Uterus (tissue), 4 donors: Measurements from ENCODE around the gene RBM38. TPM values are rescaled to one million over a fixed set of nuclear protein-coding genes. Genes with fewer than 3 reads are reported as not detected.
A peak's percentile ranks its signal among the peaks of the same experiment; 100 is the strongest.

ENCODE experiments used
- DNase-seq, 2 donors: peaks; one replicate each; pipeline ENCODE4 v3.0.0-alpha.2; 2019 to 2020
- H3K27ac ChIP-seq, 2 donors: fragments of 200-600 bp; sonication (generic); 1 replicate in 1 of 2; 2 replicates in 1 of 2; pipeline ENCODE4 v1.5.1; 2016 to 2018
- H3K27me3 ChIP-seq, 2 donors: fragments of 200-600 bp; sonication (generic); one replicate each; pipeline ENCODE4 v1.5.1; 2018 to 2019; ENCODE audit warnings: control low read depth in 1 of 2
- H3K36me3 ChIP-seq, 2 donors: fragments of 200-600 bp; sonication (generic); one replicate each; pipeline ENCODE4 v1.5.1; 2019; ENCODE audit warnings: control low read depth in 1 of 2
- H3K4me1 ChIP-seq, 2 donors: fragments of 200-600 bp; sonication (generic); one replicate each; pipeline ENCODE4 v1.5.1; 2018 to 2019; ENCODE audit warnings: control low read depth in 1 of 2
- H3K4me3 ChIP-seq, 2 donors: fragments of 200-600 bp; sonication (generic); 1 replicate in 1 of 2; 2 replicates in 1 of 2; pipeline ENCODE4 v1.5.1; 2018 to 2019; ENCODE audit warnings: mild to moderate bottlenecking in 1 of 2
- H3K9me3 ChIP-seq, 2 donors: fragments of 200-600 bp; sonication (generic); one replicate each; pipeline ENCODE4 v1.5.1; 2019; ENCODE audit warnings: control low read depth in 1 of 2
- CTCF ChIP-seq, 4 experiments: fragments of 200-600 bp in 2 of 4; fragments of 450-650 bp in 2 of 4; sonication (generic) in 2 of 4; IDR thresholded peaks; one replicate each; pipeline ENCODE4 v1.5.1; 2016 to 2019; ENCODE audit warnings: antibody characterized with exemption in 4 of 4, mild to moderate bottlenecking in 2 of 4, moderate library complexity in 1 of 4
- POLR2A ChIP-seq, 2 donors: fragments of 450-650 bp; IDR thresholded peaks; one replicate each; pipeline ENCODE4 v1.6.1; 2016; ENCODE audit warnings: antibody characterized with exemption in 2 of 2, mild to moderate bottlenecking in 1 of 2, moderate library complexity in 1 of 2
- intact Hi-C: fragments of 100-400 bp; cut with DNase I; formaldehyde crosslinking; loops from one replicate; pipeline ENCODE4 v1.15.1; 2023; ENCODE audit warnings: low total_unique reads
- total RNA-seq, 4 donors: library from RNA; depleted of rRNA in 3 of 4; stranded (reverse); fragments of >200 nt in 3 of 4; gene quantifications; one replicate each; pipeline versions ENCODE4 v1.1.0 to v1.2.4, GENCODE V29; 2014 to 2023
- donor health status: DM: yes; HTN: yes; CAD: no.

Gene RBM38
- total RNA-seq, 4 donors from 2014 or later: 1.2 to 48.6 (median 8.8) TPM

- Histone ChIP-seq H3K4me1 (peaks cover 0 to 37% of the 10 kb centered on the region in 2 donors), H3K27ac (peak overlapping the region; percentile 78 to 83), H3K4me3 (peak overlapping the region in 1 of 2 donors; percentile 4), H3K27me3 (no peaks in the 10 kb centered on the region), H3K36me3 (no peaks in the 10 kb centered on the region), H3K9me3 (no peaks in the 10 kb centered on the region)
- no peak for DNase-seq
- TF ChIP-seq POLR2A (IDR thresholded peaks at IDR 0.05): no peak
- TF ChIP-seq CTCF (IDR thresholded peaks at IDR 0.05): no peak
- intact Hi-C loops: loop anchor here (5.0 kb wide), 1 partner anchor 93 kb away; no protein-coding TSS in a partner anchor
Measured at GRCh38 chr20:57398901-57399535, 7.8 kb downstream of the RBM38 start.

GRCh38 chr20:57399587-57400155, 8.5 kb downstream of the RBM38 start:
- no peaks in the 10 kb centered on the region for H3K9me3 ChIP-seq
- no peaks in the 10 kb centered on the region for H3K27me3 ChIP-seq
- no peak for DNase-seq
- H3K27ac ChIP-seq: peak overlapping the region; percentile 78 to 83
- H3K4me3 ChIP-seq: no peak overlapping the region
- peaks cover 0 to 32% of the 10 kb centered on the region in 2 donors for H3K4me1 ChIP-seq
- TF ChIP-seq CTCF (IDR thresholded peaks at IDR 0.05): no peak
- TF ChIP-seq POLR2A (IDR thresholded peaks at IDR 0.05): no peak
- H3K36me3 ChIP-seq: no peaks in the 10 kb centered on the region
- intact Hi-C loops: loop anchor here (5.0 kb wide), 1 partner anchor 93 kb away; no protein-coding TSS in a partner anchor

- H3K36me3 ChIP-seq: no peaks in the 10 kb centered on the region
- peaks cover 0 to 27% of the 10 kb centered on the region in 2 donors for H3K4me1 ChIP-seq
- no peaks in the 10 kb centered on the region for H3K9me3 ChIP-seq
- no peak for DNase-seq
- no peaks in the 10 kb centered on the region for H3K27me3 ChIP-seq
- intact Hi-C loops: no loop called here
- peak in 2 of 4 experiments; percentile 12 to 19 for TF ChIP-seq CTCF (IDR thresholded peaks at IDR 0.05)
- no peak for TF ChIP-seq POLR2A (IDR thresholded peaks at IDR 0.05)
- H3K27ac ChIP-seq: peak overlapping the region; percentile 78 to 83
- no peak overlapping the region for H3K4me3 ChIP-seq
Measured at GRCh38 chr20:57400231-57400701, 9.1 kb downstream of the RBM38 start.

GRCh38 chr20:57400821-57401564, 9.8 kb downstream of the RBM38 start:
- no peaks in the 10 kb centered on the region for H3K27me3 ChIP-seq
- H3K36me3 ChIP-seq: no peaks in the 10 kb centered on the region
- H3K27ac ChIP-seq: peak overlapping the region in 1 of 2 donors; percentile 7
- TF ChIP-seq CTCF (IDR thresholded peaks at IDR 0.05) (no peak), POLR2A (IDR thresholded peaks at IDR 0.05) (no peak)
- H3K9me3 ChIP-seq: no peaks in the 10 kb centered on the region
- no peak overlapping the region for H3K4me3 ChIP-seq
- intact Hi-C loops: no loop called here
- H3K4me1 ChIP-seq: peaks cover 0 to 27% of the 10 kb centered on the region in 2 donors
- no peak for DNase-seq

GRCh38 chr20:57401565-57401918, 10.3 kb downstream of the RBM38 start:
- Histone ChIP-seq H3K4me3 (no peak overlapping the region), H3K4me1 (peaks cover 0 to 27% of the 10 kb centered on the region in 2 donors), H3K9me3 (no peaks in the 10 kb centered on the region), H3K27me3 (no peaks in the 10 kb centered on the region), H3K36me3 (no peaks in the 10 kb centered on the region), H3K27ac (no peak overlapping the region)
- DNase-seq: no peak
- intact Hi-C loops: no loop called here
- TF ChIP-seq POLR2A (IDR thresholded peaks at IDR 0.05) (no peak), CTCF (IDR thresholded peaks at IDR 0.05) (no peak)
